Hepatocyte (in vitro differentiated cells): Measurements from ENCODE around the gene COL15A1.

Experiments used
- CTCF ChIP-seq: fragments of 200-600 bp; sonication (generic); IDR thresholded peaks from 2 replicates; pipeline ENCODE4 v1.5.1; 2016; ENCODE audit warnings: antibody characterized with exemption, mild to moderate bottlenecking; ENCODE audit not compliant: poor library complexity
- EZH2 ChIP-seq: fragments of 200-600 bp; sonication (generic); IDR thresholded peaks from 2 replicates; pipeline ENCODE4 v1.6.1; 2016; ENCODE audit warnings: antibody characterized with exemption, mild to moderate bottlenecking, borderline replicate concordance
- EZH2phosphoT487 ChIP-seq: fragments of 200-600 bp; sonication (generic); IDR thresholded peaks from one replicate; pipeline ENCODE4 v1.6.1; 2018; ENCODE audit warnings: antibody characterized with exemption, mild to moderate bottlenecking, low read depth, moderate library complexity; ENCODE audit not compliant: unreplicated experiment, severe bottlenecking

DNA sequence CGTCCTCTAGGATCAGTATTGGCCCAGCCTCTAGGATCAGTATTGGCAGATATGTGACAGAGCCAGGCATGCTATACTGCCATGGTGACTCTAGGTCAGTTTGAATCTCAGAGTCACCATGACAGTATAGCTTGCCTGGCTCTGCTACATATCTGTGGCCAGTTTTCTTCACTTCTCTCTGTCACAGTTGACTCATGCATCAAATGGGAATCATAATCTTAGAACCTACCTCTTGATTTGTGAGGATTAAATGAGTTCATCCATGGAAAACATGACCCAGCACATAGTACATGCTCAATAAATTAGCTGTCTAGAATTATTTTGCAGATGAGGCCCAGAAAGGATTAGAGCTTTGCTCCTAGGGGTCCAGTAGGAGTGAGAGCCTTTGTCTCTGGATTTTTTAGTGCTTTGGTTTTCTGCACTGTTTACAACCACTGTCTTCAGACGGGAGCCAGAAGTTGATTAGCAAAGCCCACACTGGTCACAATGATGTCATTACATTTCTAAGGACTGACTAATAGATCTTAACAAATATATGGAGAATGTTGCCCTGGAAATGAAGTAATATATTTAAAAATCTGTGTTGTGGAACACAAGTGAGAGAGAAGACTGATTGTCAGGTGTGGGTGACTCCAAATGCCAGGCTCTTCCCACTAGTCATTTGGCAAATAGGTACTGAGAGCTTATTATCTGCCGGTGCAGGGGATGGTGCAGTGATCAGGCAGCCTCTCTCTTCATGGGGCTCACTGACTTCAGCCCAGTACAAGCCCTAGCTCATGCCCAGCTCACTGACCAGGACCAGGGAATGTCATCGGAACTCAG lies 76.0 kb downstream of the COL15A1 start:
- TF ChIP-seq CTCF (no peak), EZH2 (no peak), EZH2phosphoT487 (no peak)
